PFSK-1 (cell line): ENCODE measurements around the gene ERN2.

Experiments
- POLR2AphosphoS5 ChIP-seq: IDR thresholded peaks from 2 replicates; pipeline ENCODE4 v1.6.1; 2012; ENCODE audit warnings: low read depth, mild to moderate bottlenecking, control low read depth, low read length, moderate library complexity
- REST ChIP-seq, 2 experiments: IDR thresholded peaks; 2 replicates each; pipeline versions ENCODE4 v1.6.1 to v1.8.0; 2011 to 2012; ENCODE audit warnings: low read depth in 2 of 2, low read length in 2 of 2, control low read depth in 1 of 2, inconsistent platforms in 1 of 2, mild to moderate bottlenecking in 1 of 2, moderate library complexity in 1 of 2; ENCODE audit not compliant: insufficient read depth in 1 of 2
- SIN3A ChIP-seq: IDR thresholded peaks from 2 replicates; pipeline ENCODE4 v1.6.1; 2012; ENCODE audit warnings: mild to moderate bottlenecking, low read length, moderate library complexity, borderline replicate concordance; ENCODE audit not compliant: insufficient read depth
- TAF1 ChIP-seq: IDR thresholded peaks from 2 replicates; pipeline ENCODE4 v1.6.1; 2012; ENCODE audit warnings: low read length, control low read depth, borderline replicate concordance; ENCODE audit not compliant: insufficient read depth

DNA sequence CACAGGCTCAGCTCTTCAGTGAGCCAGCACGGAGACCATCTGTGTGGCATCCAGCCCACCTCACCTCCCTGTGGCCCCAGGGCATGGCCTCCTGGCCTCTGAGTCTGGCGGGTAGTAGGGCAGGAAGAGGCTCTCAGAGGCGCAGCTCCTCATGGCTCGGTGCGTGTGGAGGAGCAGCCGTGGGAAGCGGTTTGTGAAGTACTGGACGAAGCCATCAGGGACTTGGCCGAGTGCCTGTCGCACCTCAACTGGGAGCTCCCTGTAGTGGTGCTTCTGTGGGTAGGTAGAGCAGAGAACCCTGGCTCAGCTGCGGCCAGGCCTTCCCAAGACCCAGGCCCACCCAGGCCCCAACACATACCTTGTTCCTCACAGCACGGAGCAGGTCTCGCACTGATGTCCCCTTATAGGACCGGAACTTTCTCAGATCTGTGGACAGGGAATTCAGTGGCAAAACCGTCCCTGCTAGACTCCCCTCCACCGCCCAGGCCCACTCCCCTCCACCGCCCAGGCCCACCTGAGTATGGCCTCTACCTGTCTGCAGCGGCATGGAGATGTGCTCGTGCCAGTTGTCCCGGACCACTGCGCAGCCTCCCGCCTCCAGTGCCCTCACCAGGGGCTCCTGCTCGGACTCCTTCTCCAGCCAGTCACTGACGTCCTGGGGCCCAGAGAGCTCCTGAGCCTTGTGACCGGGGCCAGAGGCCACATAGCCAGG is 22.1 kb downstream of the ERN2 start:
- no peak; the same call in 1 of the 2 replicates for TF ChIP-seq POLR2AphosphoS5
- TF ChIP-seq TAF1: no peak
- no peak for TF ChIP-seq REST (IDR thresholded peaks at IDR 0.05; ENCODE audit: insufficient read depth in 1 of 2, low read depth in 2 of 2, low read length in 2 of 2)
- TF ChIP-seq SIN3A: no peak
